ENCODE measurements around the gene PLCB1.

The PLCB1 gene

DNA sequence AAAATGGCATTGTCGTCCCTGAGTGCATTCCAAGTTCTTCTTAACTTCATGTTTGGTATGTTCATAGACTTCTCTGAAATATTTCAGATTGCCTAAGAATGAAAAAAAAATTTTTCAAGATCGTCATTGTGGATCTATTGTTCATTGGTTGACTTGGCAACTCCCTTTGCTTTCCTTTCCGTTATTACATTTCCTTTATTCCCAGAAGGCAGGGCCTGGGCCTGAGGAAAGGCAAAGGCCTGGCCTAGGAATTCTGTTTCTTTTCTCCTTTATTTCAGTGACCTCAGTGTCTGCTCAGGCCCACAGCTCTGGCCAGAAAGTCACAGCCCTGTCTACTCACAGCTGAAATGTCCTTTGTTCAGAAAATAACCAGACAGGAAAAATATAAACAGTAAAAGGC is 535.2 kb downstream of the PLCB1 start:
- no peak for DNase-seq

DNA sequence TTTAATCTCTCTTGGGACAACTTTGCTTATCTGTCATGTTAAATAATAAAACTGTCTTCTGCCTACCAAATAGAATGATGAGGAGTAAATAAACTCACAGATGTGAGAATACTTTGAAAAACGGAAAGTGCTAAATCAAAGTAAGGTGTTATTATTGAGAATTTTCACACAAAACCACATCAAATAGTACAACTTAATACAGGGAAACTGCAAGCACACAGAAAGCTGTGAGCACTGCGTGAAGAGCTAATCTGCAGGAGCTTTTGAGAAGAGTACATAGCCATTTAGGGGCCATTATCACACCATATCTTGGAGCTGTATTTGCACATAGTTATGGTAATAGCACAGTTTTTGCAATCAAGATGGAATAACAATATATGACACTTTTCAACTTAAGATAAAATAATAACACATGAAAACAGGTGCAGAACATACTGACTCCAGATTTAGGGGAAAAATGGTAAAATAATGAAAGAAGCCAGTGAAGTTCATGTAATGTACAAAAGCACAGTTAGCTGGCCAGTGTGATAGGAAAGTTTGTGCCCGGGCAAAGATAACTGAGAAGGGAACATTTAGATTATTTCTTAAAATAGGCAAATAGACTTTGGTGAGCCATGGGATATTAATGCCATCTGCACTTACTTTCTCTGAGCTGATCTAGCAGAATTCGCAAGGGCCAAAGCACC is 538.3 kb downstream of the PLCB1 start:
- no peak for DNase-seq

DNA sequence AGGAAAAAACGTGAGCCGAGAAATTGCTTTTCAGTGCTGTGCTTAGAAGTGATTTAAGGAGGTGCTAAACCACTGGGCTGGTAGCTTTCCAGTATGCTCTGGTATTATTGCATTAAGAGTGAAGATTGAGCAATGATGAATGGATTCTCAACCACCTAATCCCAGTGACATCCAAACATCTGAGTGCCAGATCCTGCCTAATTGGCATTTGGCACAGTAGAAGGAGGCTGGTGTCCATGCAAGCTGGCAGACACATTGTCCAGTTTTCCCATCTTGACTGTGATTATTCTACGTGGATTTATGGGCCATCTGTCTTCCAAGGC is 538.8 kb downstream of the PLCB1 start:
- peak; percentile 80 for DNase-seq

DNA sequence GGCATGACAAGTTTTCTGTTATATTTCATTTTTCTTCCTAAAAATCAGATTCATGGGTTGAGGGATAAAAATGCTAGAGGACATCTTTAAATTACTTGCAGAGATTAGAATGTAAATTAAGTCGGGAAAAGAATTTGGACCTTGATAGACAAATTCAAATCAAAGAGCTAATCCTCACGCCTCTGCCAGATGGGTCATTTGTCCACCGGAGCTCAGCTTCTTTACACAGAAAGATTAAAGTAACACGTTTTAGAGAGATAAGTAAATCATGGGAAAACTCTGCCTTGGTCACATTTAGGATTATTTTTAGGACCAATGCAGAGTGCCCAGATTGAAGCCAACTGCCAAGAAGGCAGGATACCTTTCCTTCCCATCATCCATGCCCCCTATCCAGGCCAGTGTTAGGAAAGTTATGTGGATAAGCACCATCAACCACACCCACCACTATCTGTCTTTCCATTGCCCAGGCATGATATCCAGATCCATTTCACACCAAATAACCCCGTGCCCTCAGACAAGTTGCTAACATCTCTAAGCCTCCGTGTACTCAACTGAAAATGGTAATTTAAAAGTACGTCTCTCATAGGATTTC is 539.4 kb downstream of the PLCB1 start:
- DNase-seq: no peak

DNA sequence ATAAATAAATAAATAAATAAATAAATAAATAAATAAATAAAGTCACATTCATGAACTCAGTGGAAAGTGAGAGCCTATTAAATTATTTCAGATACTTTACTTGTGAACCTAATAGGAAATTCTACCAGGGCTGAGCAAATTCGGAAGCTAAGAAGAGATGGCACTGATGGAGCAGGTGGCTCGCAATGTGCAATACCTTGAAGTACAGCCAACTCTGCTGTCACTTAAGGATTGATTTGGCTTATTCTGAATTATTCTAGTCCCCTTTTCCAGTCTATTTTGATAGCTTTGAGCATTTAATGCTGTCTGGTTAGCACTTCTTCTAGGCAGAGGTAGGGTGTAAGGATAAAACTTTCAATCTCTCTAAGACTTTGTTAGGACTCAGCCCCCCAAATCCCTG is 541.0 kb downstream of the PLCB1 start:
- DNase-seq: no peak

DNA sequence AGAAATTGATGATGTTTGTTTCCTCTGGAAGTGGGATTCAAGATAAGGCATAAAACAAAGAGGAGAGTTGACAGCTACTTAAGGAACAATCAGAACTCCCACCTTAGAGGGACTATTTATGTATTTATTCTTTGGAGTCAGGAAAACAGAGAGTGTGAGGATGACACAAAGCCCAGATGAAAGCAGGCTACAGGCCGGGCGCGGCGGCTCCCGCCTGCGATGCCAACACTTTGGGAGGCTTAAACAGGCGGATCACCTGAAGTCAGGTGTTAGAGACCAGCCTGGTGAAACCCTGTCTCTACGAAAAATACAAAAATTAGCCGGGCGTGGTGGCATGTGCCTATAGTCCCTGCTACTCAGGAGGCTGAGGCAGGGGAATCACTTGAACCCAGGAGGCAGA is 543.8 kb downstream of the PLCB1 start:
- DNase-seq: no peak

DNA sequence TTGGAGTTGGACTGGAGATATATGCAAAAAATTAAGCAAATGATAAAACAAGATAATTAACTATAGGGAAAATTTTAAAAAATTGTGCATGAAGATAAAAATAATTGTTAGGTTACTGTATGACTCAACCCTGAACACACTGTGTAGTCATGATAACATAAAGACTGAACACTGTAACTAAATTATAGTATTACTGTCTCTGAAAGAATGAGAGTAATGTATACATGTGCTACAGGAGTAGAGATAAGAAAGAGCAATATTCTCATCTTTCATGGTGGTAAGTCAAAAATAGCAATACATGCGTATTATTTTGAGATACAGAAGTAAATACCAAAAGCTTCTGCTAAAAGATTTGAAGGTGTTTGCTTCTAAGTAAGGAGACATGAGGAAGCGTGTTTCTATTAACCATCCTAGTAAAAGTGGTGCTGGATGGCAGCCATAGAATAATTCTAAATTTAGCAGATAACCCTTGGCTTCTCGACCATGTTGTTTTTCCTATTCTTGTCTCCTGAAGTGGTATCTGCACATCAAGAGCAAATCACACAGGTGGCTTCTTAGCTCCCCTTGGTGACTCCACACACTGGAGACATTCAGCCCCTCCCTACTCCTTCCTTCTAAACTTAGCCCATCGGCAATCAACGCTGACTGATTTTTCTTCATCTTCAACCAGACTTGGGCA is 546.2 kb downstream of the PLCB1 start:
- peak; percentile 25 for DNase-seq

DNA sequence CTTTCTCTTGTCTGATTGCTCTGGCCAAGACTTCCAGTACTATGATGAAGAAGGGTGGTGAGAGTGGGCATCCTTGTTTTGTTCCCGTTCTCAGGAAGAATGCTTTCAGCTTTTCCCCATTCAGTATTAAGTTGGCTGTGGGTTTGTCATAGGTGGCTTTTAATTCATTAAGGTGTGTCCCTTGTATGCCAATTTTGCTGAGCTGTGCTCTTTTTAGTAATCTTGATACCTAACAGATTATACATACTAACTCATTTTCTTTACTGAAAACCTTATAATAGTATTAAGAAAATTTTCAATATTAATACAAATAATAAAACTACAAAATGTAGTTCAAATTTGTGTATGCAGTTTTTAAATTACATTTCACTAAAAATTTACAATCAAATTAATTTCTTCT is 557.3 kb downstream of the PLCB1 start:
- DNase-seq: no peak

DNA sequence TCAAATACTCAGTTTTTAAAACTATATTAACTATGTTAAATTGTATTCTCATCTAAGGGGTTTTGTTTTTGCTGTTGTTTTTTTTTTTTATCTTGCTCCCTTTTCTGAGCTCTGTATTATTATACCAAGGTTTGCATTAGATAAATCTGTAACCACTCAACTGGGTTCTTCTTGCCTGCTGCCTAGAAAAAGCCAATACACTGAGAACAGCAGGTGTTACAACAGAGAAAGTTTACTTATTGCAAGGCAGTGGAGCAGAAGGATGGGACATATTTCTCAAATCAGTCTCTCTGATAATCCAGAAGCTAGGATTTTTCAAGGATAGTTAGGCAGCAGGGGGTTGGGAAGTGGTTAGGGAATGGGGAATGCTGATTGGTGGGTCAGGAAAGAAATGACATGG is 558.0 kb downstream of the PLCB1 start:
- no peak for DNase-seq

DNA sequence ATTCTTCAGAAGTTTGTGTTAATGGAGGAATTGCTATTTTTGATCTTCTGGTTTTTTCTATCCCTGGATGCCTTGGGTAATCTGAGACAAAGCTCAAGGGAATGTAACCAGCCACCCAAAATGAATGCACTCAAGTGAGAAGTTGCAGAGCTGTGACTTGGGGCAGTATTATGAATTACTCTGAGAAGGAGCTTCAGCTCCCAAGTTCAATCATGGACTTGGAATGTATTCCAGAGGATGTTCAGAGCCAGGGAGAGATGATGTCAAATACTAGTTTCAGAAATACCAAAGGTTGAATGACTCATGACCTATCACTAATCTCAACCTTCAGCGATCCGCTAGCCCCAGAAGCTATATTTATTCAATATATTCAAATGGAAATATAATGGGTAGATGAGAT is 561.6 kb downstream of the PLCB1 start:
- DNase-seq: peak; percentile 89

DNA sequence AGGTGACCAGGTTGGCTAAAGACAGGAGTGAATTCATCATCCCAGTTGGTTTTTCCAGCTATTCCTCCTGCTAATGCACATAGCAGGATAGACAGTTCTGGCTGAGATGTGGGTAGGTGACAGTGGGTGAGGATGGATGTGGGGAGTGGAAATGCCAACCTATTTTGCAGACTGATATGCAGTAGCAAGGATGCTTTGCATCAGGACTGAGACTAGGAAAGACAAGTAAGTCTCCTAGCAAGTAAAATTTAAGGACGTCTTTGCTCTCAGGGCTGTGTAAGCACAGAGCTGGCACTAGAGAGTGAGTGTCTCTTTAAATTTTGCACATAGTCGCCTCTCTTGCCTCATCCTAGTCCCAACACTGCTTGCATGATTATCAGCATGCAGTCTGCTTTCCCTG is 568.7 kb downstream of the PLCB1 start:
- no peak for DNase-seq

DNA sequence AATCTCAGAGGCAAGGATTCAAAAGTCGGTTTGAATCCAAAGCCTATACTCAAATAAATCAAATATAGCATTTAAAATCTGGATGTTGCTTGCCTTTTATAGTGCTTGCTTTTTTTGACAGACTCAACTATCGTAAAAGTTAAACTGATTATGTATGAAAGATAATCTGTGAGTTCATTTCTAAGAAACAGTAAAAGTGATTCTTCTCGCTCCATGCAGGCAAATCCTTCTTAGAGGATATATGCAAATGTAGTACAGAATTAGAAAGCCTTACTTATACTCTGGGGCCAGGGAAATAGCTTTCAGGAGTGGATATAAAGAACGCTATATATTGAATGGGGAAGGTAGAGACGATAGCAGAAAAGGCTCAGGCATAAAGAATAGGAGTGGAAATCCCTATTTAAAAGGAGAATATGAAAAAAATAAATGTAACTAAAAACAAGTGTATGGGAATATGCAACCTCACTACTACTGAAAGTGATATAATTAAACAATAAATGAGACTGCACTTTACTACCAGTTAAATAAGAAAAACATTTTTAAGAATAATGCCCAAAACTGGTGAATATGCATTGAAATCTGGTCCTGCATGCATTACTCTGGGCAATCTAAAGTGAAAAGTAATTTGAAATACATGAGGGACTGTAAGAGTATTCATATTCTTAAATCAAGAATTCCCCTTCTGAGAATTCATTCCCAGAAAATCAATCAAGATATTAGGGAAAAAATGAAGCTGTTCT is 575.1 kb downstream of the PLCB1 start:
- no peak for DNase-seq

DNA sequence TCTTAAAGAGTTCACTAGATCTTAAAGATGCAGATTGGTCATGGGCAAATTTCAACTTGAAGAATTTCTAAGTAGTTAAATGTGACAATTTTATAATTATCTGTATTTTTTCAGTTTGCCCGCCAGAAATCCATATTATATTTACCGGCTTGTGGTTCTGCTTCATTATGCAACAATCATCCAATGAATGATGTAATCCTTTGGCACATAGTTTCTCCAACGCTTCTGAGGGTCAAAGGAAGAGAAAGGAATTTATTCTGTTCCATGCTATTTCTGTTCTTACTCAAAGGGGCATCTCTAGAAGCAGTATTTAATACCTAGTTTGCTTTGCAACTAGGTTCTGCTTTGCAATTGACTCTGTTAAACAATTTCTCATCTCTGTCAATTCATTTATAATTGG is 577.6 kb downstream of the PLCB1 start:
- peak; percentile 16 for DNase-seq

DNA sequence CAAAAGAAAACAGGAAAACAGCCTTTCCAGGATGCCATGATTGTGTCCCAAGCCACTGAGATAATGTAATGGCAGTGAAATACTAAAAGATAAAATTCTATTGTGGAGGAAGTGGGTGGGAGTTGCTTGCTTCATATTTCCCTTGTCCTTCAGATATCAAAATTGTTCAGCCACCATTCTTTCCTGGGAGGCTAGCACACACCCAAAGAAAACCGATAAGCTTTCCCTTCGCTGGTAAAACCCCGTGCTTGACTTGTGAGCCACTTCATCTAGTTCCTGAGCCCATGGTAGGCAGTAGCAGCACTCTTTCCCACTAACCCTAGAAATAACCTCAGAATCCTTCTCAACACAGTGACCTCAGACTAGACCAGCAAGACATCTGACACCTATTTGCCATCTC is 579.4 kb downstream of the PLCB1 start:
- DNase-seq: no peak

DNA sequence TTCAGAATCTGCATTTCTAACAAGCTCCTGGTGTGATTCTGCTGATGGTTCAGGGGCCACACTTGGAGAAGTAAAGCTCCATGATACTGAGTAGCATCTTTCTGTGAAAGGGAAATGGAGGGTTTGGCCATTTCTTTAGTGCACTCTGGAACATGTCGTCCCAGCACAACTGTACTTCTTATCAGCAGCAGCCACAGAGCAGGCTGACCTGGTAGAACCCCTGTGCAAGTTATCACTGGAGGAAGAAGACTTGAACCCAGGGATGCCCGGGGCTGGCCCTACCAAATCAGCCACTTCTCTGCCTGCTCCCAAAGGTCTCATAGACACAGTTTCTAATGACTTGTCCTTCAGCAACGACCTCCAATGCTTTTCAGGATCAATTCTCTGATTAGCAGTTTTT is 582.1 kb downstream of the PLCB1 start:
- DNase-seq: no peak

DNA sequence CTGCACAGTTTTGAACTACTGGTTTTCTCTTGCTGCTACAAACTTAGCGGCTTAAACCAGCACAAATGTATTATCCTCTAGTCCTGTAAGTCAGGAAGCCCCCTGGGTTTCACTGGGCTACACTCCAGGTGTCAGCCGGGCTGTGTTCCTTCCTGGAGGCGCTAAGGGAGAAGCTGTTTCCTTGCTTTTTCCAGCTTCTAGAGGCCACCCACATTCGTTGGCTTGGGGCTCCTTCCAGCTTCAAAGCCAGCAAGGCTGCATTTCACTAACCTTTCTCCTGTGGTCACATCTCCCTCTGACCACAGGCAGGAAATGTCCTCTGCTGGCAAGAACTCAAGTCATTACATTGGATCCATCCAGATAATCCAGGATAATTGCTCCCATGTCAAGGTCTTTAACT is 586.2 kb downstream of the PLCB1 start:
- no peak for DNase-seq

DNA sequence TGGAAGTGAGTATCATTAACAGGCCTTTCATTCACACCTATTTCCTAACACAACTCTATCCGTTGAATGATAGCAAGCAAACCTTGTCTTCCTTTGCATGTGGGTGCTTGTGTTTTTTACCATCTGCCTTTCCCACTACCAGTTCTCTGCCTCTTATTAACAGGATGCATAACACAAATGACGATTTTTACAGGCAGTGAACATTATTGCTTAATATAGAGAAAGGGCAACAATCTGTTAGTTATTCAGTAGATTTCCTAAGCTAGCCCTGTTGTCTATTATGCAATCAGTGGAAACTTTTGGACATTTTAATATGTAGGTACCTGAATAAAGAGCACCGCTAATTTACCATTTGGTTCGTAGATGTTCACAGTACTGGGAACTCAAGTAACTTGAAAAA is 588.0 kb downstream of the PLCB1 start:
- DNase-seq: no peak

DNA sequence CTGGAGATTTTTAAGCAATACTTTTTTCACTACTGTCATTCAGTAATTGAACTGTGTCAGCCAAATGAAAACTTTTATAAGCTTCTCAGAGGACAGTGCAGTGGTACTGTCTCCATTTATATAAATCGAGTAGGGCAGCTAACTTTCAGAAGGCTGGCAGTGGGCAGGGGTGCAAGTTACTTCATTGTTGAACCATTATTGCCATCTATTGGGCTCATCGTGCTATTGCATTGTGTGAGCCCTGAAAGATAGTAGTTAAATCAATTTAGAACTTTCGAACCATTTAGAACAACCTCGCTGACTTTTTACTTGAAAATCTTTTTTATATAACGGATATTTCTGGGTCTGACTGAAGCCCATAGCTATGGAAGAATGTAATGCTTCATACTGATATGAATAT is 589.0 kb downstream of the PLCB1 start:
- DNase-seq: peak; percentile 61

DNA sequence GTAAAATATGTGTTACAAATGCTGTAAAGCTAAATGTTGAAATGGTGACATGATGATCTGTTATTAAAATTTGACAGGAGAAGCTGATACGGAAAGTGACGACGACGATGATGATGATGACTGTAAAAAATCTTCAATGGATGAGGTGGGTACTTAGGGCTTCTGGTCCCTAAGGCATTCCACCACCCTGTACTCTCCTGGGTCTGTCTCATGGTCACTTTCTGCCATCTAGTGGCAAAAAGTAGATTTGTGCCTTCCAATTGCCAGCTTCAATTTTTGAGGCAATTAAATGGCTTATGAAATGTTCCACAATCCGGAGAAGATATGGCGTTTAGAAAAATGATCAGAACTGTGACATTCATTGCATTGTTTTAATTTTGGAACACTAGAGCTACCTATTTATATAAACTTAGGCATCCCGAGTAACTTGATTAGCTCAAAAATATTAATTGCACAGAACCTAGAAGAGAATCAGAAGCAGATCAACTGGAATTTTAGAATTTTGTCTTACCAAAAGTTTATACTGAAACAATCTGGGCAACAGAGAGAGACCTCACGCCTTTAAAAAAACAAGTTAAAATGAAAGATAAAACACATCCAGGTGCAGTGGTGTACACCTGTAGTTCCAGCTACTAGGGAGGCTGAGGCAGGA is 590.3 kb downstream of the PLCB1 start:
- peak; percentile 72 for DNase-seq

DNA sequence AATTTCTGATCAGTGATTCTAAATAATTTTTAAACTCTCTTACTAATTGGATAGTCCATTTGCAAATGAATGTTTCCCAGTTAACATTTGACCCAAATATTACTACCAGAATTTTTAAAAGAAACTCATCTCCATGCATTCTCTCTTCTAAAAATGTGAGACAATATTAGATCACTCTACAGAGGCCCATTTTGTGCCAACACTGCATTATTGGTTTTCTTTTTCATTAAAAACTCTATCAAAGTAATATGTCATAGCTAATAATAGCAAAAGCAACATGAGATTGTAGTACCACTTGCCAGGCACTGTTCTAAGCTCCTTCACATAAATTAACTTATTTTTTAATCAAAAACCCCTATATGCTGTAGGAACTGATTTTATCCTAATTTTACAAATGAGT is 591.2 kb downstream of the PLCB1 start:
- DNase-seq: no peak

DNA sequence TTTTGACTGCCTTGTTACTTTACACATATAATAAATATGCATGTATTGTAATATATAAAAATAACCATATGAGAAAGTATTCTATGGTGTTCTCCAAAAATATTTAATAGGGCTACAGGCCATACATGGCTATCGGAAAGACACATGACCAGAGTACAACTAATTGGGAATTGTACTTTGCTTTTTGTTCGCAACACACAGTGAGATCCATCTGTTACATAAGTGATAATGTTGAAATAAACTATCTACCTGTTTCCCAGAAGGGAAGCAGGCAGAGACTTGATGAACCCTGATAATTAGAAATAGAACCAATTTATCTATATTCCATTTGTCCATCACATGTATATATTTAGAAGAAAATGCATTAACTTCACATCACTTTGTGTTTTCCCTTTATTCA is 592.8 kb downstream of the PLCB1 start:
- DNase-seq: no peak

DNA sequence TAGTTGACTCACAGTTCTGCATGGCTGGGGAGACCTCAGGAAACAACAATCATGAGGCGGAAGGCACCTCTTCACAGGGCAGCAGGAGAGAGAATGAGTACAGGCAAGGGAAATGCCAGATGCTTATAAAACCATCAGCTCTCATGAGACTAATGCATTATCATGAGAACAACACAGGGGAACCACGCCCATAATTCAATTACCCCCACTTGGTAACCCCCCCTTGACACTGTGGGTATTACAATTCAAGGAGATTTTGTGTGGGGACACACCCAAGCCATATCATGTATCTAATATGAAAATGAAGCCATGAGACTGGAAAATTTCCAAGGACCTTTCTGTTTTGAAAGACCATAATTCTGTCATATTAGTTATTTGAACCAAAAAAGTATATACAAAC is 594.4 kb downstream of the PLCB1 start:
- no peak for DNase-seq

DNA sequence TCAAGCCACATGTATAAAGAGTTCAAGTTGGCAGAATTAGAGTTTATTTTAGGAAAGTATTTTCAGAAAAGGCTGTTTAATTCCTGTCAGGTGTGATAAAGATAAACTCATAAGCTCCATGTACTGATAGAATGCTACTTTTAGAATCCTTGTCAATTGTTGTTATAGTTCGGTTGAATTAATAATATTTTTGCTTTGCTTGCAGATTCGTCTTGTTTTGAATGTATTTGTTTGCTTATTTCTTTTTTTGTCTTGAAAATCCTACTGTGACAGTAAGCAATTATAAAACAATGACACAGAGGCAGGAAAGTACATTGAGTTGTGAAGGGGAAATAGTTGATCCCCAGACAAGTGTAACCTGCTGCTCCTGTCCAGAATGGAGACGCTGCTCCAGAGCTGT is 602.9 kb downstream of the PLCB1 start:
- DNase-seq: no peak

All from fibroblast of skin of abdomen (primary cell).